Measurements from ENCODE around the gene PRKCH.
A peak's percentile ranks its signal among the peaks of the same experiment; 100 is the strongest.

PRKCH gene

DNA sequence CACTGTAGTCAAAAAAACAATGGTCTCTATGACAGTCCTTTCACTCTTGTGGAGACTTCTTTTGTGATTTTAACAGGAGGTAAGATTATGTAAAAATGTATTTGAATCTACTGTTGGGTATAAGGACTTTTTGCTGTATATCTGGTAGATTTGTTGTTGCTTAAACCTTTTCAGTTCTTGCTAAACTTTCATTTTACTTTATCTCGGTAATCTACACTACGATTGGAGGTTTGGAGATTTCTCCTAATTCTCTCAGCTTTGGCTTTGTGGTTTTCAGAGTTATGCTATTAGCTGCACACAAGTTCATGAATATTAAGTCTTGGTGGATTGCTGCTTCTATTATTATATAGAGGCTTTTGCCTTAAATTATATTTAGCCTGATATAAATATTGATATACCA lies 257.4 kb downstream of the PRKCH start:
- TF ChIP-seq, protein P1, sequence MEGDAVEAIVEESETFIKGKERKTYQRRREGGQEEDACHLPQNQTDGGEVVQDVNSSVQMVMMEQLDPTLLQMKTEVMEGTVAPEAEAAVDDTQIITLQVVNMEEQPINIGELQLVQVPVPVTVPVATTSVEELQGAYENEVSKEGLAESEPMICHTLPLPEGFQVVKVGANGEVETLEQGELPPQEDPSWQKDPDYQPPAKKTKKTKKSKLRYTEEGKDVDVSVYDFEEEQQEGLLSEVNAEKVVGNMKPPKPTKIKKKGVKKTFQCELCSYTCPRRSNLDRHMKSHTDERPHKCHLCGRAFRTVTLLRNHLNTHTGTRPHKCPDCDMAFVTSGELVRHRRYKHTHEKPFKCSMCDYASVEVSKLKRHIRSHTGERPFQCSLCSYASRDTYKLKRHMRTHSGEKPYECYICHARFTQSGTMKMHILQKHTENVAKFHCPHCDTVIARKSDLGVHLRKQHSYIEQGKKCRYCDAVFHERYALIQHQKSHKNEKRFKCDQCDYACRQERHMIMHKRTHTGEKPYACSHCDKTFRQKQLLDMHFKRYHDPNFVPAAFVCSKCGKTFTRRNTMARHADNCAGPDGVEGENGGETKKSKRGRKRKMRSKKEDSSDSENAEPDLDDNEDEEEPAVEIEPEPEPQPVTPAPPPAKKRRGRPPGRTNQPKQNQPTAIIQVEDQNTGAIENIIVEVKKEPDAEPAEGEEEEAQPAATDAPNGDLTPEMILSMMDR (IDR thresholded peaks at IDR 0.05; ENCODE audit: insufficient read depth, low read depth, low read length, missing control alignments), result no peak
- no peak for DNase-seq (ENCODE audit: low read depth)

DNA sequence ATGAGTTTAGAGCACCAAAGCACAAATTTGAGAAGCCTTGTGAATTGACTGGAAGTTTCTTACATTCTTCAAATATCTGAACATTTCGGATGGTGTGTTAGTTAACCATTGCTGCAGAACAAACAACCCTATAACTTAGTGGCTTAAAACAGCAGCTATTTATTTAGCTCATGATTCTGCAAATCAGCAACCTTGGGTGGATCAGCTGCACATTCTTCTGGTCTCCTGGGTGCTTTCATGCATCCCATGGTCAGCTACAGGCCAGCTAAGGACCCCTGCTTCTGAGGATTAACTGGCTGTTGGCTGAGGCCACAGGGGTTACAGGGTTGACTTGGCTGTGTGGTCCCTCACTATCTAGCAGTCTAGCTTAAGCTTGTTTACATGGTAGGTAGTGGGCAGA lies 260.0 kb downstream of the PRKCH start:
- TF ChIP-seq, protein P1 (IDR thresholded peaks at IDR 0.05; ENCODE audit: insufficient read depth, low read depth, low read length, missing control alignments), result no peak
- no peak overlapping the region for H3K4me3 ChIP-seq (ENCODE audit: low read length)
- no peak for DNase-seq (ENCODE audit: low read depth)

More for the DNA sequence above, 257.4 kb downstream of the PRKCH start:
- H3K4me3 ChIP-seq (ENCODE audit: low read length), result no peak overlapping the region

DNA sequence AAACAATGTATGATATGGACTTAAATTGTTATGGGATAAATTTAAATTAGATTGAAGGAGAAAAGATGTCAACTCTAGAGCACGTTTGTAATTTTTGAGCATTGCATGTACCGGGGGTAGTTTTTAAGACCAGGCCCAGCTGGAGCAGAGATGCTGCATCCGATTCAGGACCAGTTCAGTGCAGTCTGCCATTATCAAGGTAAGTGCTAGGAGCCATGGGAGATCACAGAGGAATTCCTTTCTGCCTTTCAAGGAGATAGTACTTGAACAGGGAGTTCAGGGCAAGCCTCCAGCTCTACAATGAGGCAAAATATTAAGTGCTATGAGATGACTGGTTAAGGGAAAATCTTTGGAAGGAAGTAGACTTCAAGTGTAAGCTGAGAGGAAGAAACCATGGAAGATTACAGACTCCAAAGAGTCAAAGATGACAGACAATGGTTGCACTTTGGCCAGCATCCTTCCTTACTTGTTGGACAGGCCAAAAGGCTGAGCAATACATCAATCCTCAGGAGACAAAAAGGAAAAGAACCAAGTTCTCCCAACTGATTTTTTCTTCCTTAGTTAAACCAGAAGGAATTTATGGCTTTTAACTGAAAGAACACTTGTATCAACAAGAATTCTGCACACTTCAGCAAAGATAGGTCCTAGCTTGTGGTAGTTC lies 260.7 kb downstream of the PRKCH start:
- TF ChIP-seq, protein P1 (IDR thresholded peaks at IDR 0.05; ENCODE audit: insufficient read depth, low read depth, low read length, missing control alignments), result no peak
- DNase-seq (ENCODE audit: low read depth), result no peak
- H3K4me3 ChIP-seq (ENCODE audit: low read length), result no peak overlapping the region

DNA sequence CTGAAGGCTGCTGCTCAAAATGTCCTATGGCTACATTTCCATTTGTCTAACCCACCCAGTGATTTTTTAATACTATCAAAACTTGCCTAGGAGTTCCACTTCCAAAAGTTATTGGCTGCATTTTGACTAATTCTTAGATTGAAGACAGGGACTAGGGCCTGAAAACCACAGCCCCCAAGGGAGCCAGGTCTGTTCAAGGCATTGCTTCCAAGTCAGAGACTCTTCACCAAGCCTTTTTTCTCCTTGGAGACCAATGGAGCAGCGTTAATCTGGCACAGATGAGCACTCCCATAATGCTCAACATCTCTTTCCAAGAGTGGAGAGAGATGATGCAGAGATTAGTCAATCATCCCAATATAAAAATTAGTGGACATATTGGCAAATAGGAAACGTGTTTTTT lies 261.4 kb downstream of the PRKCH start:
- TF ChIP-seq, protein P1 (IDR thresholded peaks at IDR 0.05; ENCODE audit: insufficient read depth, low read depth, low read length, missing control alignments), result no peak
- DNase-seq (ENCODE audit: low read depth), result no peak
- no peak overlapping the region for H3K4me3 ChIP-seq (ENCODE audit: low read length)

DNA sequence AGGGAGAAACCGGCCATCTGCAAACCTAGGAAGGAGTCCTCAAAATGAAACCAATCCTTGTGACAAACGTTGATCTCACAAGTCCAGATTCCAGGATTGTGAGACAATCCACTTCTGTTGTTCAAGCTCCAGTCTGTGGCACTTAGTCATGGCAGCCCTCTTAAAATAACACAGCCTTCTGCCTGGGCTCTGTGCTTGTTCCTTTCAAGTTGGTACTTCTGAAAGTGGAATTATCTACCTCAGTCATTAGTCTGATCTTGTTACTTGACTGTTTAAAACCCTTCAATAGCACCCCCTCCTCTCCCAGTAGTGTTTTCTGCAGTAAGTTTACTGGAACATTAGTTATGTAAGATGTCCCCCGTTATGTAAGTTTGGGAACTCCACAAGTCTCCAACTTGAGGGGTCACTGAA lies 263.0 kb downstream of the PRKCH start:
- DNase-seq (ENCODE audit: low read depth), result peak; percentile 87

DNA sequence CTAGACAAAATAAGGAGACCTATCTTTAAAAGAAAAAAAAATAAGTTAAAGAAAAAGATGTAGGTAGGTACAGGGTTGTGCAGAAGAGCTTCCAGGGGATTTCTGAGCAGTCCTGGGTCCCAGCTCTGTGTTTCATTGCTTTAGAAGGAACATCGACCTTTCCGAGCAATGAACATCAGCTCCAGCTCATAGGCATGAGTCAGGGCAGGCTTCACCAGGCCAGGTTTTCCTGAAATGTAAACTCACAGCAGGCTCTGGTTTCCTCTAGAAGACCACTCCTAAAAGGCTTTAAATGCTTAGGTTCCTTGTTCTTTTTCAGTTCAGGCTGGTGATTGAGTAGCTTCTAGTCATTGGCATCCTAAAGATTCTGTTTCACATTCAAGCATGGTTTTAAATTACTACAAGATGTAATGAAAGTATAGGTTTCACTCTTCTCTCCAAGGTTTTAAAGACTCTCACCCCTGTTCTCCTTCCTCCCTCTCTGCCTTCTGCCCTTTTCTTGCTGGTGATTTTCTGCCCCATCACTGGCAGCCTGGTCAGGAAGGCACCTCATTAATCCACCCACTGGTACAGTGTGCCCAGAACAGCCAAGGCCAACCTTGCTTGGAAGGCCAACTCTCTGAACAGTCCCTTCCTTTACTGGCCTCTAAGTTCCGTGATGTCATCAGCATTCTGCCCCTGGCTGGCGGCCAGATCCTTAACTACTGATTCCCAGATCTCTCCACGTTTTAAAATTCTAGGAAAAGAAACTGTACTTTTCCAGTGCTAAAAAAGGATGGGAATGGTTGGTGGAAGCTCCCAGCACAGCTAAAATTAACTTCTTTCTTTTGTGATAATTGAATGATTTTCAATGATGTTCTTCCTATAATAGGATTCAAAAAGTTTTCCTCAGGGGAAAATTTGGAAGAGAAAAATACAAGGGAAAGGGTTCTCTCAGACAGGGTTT lies 264.5 kb downstream of the PRKCH start:
- DNase-seq (ENCODE audit: low read depth), result peak; percentile 71
- no peak overlapping the region for H3K4me3 ChIP-seq (ENCODE audit: low read length)
- TF ChIP-seq, protein P1 (IDR thresholded peaks at IDR 0.05; ENCODE audit: insufficient read depth, low read depth, low read length, missing control alignments), result no peak

More for the DNA sequence above, 263.0 kb downstream of the PRKCH start:
- TF ChIP-seq, protein P1 (IDR thresholded peaks at IDR 0.05; ENCODE audit: insufficient read depth, low read depth, low read length, missing control alignments), result no peak
- no peak overlapping the region for H3K4me3 ChIP-seq (ENCODE audit: low read length)

All from epithelial cell of esophagus (primary cell).